Kidney epithelial cell (primary cell): ENCODE data around the gene ACTL6B. TPM values are rescaled to one million over a fixed set of nuclear protein-coding genes. Genes with fewer than 3 reads are reported as not detected.
A peak's percentile ranks its signal among the peaks of the same experiment; 100 is the strongest.
"Not testable (repeated sequence)": the region's sequence is repeated elsewhere in the genome, so short reads cannot be mapped to it uniquely, and the experiment has no call there.

ENCODE experiments used
- DNase-seq: peaks from one replicate; pipeline ENCODE4 v3.0.0-alpha.2; 2010; ENCODE audit warnings: low read depth
- H3K27me3 ChIP-seq: 2 replicates; pipeline ENCODE4 v1.6.0; 2011; ENCODE audit warnings: low read length; ENCODE audit not compliant: control insufficient read depth, insufficient read depth
- H3K36me3 ChIP-seq: 2 replicates; pipeline ENCODE4 v1.5.1; 2011; ENCODE audit warnings: low read length; ENCODE audit not compliant: control insufficient read depth, insufficient read depth
- H3K4me3 ChIP-seq: 2 replicates; pipeline ENCODE4 v1.5.1; 2011; ENCODE audit warnings: low read depth, mild to moderate bottlenecking, control low read depth, low read length
- total RNA-seq: library from RNA; depleted of rRNA; stranded (reverse); fragments of >200 nt; gene quantifications from 2 replicates; pipeline ENCODE4 v1.2.3, GENCODE V29; 2015
- TF ChIP-seq, protein P1 (sequence below): IDR thresholded peaks from 2 replicates; pipeline ENCODE4 v1.5.1; 2011; ENCODE audit warnings: mild to moderate bottlenecking, moderate library complexity, low read length, control low read depth, inconsistent platforms; ENCODE audit not compliant: insufficient read depth, poor library complexity, severe bottlenecking

ACTL6B gene
- total RNA-seq, 1 donor from 2014 or later: not detected

DNA sequence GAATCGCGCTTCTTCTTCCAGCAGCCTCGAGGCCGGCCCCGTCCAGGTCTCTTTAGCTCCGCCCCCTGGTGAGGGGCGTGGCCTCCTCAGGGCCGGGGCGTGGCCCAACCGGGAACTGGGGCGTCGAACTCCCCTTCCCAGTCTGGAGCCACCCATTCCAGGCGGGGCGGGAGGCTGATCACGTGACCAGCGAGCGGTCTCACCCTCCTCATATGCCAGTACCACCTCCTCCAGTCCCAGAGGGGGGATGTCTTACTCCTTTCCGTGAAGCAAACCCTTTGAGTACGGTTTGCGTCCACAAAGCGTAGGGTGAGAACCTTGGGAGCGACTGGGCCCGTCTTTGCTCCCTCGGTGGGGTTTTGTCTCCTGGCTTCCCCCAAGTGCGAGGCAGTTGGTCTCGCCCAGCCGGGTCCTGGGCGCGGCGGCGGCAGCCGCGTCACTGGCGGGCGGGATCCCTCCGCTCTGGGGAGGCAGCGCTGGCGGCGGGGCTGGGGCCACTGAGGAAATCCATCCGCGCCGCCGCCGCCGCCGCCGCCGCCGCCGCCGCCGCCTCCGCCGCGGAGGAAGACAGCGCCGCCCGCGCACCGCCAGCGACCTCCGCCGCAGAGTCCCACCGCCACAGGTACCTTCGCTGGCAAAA is 17.2 kb upstream of the ACTL6B start, which contains the start of gene GNB2:
GNB2 (plus strand) TSS at position 439 of the 640 bp plus-strand sequence. CDS start 2,526 bp downstream, outside the sequence.
- Histone ChIP-seq H3K4me3 (peak within 1 kb of the TSS; percentile 94), H3K27me3 (no peaks in the 10 kb centered on the region), H3K36me3 (peaks cover 2% of the 10 kb centered on the region)
- TF ChIP-seq, protein P1, sequence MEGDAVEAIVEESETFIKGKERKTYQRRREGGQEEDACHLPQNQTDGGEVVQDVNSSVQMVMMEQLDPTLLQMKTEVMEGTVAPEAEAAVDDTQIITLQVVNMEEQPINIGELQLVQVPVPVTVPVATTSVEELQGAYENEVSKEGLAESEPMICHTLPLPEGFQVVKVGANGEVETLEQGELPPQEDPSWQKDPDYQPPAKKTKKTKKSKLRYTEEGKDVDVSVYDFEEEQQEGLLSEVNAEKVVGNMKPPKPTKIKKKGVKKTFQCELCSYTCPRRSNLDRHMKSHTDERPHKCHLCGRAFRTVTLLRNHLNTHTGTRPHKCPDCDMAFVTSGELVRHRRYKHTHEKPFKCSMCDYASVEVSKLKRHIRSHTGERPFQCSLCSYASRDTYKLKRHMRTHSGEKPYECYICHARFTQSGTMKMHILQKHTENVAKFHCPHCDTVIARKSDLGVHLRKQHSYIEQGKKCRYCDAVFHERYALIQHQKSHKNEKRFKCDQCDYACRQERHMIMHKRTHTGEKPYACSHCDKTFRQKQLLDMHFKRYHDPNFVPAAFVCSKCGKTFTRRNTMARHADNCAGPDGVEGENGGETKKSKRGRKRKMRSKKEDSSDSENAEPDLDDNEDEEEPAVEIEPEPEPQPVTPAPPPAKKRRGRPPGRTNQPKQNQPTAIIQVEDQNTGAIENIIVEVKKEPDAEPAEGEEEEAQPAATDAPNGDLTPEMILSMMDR: no peak
- peak; percentile 83 for DNase-seq

DNA sequence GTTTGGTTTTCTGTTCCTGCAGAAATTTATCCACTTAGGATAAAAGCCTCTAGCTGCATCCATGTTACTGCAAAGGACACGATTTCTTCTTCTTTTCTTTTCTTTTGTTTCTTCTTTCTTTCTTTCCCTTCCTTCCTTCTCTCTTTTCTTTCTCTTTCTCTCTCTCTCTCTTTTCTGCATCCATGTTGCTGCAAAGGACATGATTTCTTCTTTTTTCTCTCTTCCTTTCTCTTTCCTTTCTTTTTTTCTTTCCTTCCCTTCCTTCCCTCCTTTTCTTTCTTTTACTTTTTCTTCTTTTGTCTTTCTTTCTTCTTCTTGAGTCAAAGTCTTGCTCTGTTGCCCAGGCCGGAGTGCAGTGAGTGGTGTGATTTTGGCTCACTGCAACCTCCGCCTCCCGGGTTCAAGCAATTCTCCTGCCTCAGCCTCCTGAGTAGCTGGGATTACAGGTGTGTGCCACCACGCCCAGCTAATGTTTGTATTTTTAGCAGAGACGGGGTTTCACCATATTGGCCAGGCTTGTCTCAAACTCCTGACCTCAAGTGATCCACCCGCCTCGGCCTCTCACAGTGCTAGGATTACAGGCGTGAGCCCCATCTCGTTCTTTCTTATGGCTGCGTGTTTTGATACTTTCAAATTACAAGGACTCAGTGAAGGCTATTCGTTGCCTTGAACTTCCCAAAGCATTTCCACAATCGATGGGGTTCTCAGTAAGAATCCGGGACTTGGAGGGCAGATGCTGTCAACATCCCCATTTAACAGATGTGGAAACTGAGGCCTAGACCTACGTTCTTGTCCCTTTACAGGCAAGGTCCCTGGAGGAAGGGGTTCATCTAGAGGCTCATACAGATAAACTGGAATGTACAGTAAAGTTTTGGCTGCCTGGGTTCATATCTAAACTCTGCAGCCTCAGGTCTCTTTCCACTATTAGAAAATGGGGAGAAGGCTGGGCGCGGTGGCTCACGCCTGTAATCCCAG is 15.4 kb upstream of the ACTL6B start:
- Histone ChIP-seq H3K4me3 (no peak overlapping the region), H3K36me3 (no peaks in the 10 kb centered on the region), H3K27me3 (no peaks in the 10 kb centered on the region)
- TF ChIP-seq, protein P1: no peak
- no peak for DNase-seq

DNA sequence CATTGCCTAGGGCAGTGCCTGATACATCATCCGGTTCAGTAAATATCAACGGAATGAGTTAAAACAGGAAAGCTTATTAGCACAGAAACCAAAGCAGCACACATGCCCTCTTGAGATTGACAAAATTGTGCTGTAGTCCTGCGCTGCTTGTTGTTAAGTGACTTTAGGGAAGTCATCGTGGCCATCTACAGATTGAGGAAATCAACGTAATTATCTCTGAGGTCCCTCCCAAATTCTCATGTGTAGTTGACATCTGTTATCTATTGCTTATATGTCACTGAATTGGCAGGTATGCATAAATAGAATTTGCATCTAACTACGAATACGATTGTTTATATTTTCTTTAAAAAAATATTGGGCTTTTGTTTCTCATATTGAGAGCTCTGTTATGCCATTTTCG is 13.8 kb upstream of the ACTL6B start:
- Histone ChIP-seq H3K36me3 (no peaks in the 10 kb centered on the region), H3K4me3 (no peak overlapping the region), H3K27me3 (no peaks in the 10 kb centered on the region)
- no peak for DNase-seq
- TF ChIP-seq, protein P1: no peak

DNA sequence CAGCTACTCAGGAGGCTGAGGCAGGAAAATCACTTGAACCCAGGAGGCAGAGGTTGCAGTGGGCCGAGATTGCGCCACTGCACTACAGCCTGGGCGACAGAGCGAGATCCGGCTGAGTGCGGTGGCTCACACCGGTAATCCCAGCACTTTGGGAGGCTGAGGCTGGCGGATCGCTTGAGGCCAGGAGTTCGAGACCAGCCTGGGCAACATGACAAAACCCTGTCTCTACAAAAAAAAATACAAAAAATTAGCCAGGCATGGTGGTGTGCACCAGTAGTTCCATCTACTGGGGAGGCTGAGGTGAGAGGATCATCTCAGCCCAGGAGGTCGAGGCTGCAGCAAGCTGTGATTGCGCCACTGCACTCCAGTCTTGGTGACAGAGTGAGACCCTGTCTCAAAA is 12.9 kb upstream of the ACTL6B start:
- not testable (repeated sequence) for H3K4me3 ChIP-seq, DNase-seq, H3K36me3 ChIP-seq, H3K27me3 ChIP-seq

DNA sequence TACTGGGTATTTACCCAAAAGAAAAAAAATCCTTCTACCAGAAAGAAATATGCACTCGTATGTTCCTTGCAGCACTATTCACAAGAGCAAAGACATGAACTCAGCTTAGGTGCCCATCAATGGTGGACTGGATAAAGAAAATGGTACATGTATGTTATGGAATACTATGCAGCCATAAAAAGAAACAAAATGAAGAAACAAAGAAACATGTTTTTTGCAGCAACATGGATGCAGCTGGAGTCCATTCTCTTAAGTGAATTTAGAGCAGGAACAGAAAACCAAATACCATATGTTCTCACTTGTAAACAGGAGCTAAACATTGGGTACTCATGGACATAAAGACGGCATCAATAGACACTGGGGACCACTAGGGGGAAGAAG is 11.8 kb upstream of the ACTL6B start:
- Histone ChIP-seq H3K27me3 (no peaks in the 10 kb centered on the region), H3K36me3 (no peaks in the 10 kb centered on the region), H3K4me3 (no peak overlapping the region)
- TF ChIP-seq, protein P1: no peak
- DNase-seq: no peak

DNA sequence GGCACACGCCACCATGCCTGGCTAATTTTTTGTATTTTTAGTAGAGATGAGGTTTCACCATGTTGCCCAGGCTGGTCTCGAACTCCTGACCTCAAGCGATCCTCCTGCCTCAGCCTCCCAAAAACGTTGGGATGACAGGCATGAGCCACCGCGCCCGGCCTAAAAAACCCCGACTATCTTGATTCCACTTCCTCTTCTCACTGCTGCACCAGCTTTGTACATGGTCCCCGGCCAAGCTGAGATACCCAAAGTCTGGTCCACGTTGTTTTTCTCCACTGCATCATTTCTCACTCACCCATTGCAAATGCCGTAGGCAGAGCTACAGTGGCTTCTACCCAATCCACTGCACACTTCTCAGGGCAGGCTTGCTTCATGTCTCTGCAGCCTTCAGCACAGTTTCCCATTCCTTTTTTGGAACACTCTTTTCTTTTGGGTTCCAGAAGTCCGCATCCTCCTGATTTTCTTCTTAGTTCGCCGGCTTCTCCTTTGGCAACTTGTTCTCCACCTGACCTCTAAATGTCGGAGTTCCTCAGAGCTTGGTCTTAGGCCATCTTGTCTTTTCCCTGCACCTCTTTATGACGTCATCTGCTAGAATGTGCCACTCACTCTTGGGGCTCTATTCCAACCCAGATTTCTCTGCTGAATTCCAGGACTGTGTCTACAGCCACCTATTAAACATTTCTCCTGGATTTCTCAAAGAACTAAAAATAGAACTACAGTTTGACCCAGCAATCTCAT is 11.3 kb upstream of the ACTL6B start:
- Histone ChIP-seq H3K4me3 (no peak overlapping the region), H3K27me3 (no peaks in the 10 kb centered on the region), H3K36me3 (no peaks in the 10 kb centered on the region)
- TF ChIP-seq, protein P1: no peak
- DNase-seq: no peak
